Measurements from ENCODE around the gene PPP2R3A.
A peak's percentile ranks its signal among the peaks of the same experiment; 100 is the strongest.
"Not testable (repeated sequence)": the region's sequence is repeated elsewhere in the genome, so short reads cannot be mapped to it uniquely, and the experiment has no call there.

PPP2R3A gene

DNA sequence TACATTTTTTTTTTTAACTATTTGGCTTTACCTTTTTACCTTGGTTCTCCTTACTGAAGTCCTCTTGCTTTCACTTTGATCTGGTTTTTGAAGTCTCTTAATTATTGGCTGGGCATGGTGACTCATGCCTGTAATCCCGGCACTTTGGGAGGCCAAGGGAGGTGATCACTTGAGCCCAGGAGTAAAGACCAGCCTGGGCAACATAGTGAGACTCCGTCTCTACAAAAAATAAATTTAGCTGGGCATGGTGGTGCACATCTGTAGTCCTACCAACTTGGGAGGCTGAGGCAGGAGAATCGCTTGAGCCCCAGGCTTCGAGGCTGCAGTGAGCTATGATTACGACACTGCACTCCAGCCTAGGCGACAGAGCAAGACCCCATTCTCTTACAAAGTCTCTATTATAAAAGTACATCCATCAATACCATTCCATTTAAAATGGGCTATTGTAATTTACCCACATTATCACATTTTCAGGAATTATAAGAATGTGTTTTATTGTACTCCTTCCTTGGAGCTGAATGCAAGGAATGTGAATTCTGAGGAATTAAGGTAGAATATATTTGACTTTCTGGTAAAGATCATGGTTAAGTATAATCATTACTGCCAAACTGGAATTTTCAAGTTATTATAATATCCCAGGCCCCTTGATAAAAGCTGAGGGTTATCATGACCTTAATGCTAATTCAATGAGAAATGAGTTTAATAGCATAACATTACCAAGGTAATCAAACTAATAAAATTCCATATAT lies 181.6 kb downstream of the PPP2R3A start:
- Histone ChIP-seq H3K27me3 (no peaks in the 10 kb centered on the region), H3K4me2 (no peak overlapping the region), H4K20me1 (peaks cover 38 to 84% (median 64%) of the 10 kb centered on the region in 11 experiments), H3K27ac (no peak overlapping the region), H3K9me3 (replicated peaks in 1 of 11) (no peaks in the 10 kb centered on the region), H3K9ac (no peak overlapping the region), H3K4me3 (no peak overlapping the region), H3K36me3 (peaks cover 53 to 86% (median 68%) of the 10 kb centered on the region in 11 experiments), H3K4me1 (peaks cover 0 to 16% (median 8%) of the 10 kb centered on the region in 10 experiments; a peak in 16 of 20 replicates)
- TF ChIP-seq Cebpa-rat (IDR thresholded peaks at IDR 0.05), result no peak; a peak in 1 of 22 replicates

DNA sequence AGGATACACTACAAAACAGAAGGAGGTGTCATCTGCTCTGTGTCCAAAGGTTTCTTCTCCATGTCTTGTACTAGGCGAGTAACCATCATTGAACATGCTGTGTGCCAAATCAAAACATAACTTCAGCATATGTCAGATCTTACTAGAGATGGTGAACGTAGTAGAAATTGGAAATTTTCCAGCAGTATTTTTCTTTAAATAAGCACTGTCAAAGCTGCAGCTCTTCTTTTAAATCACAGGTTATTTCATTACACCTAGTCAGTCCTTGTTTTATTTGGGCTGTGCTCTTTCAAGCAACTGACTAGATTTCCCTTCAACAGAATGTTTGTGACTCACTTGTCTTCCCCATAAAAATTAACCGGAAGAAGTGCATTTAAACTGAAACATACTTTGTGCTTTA lies 184.1 kb downstream of the PPP2R3A start:
- Histone ChIP-seq H4K20me1 (peaks cover 64 to 99% (median 86%) of the 10 kb centered on the region in 11 experiments), H3K9ac (no peak overlapping the region), H3K9me3 (replicated peaks in 1 of 11) (no peaks in the 10 kb centered on the region), H3K4me3 (no peak overlapping the region), H3K4me2 (no peak overlapping the region), H3K27me3 (no peaks in the 10 kb centered on the region), H3K27ac (no peak overlapping the region), H3K4me1 (peaks cover 0 to 4% (median 0%) of the 10 kb centered on the region in 10 experiments; a peak in 4 of 20 replicates), H3K36me3 (peaks cover 61 to 89% (median 76%) of the 10 kb centered on the region in 11 experiments)
- no peak for TF ChIP-seq Cebpa-rat (IDR thresholded peaks at IDR 0.05)

DNA sequence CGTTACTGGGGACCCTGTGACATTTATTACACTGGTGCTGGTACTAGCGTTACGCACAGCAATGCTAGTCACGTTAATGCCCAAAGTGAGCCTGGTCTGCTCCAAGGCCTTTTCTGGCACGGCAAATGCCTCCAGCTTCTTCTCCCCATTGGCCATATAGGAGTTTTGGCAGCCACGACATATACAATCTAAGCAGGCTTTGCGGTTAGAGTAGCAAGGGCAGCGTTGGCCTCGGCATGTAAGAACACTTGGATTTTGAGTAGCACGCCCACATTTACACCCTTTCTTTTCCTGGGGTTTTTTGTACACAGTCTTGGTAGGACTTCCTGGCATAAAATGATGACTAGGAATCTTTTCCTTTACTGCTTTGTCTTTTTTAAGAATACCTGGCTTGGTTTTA lies 185.7 kb downstream of the PPP2R3A start:
- Histone ChIP-seq H3K27me3 (no peaks in the 10 kb centered on the region), H3K27ac (no peak overlapping the region), H3K4me2 (no peak overlapping the region), H3K9me3 (replicated peaks in 1 of 11) (no peaks in the 10 kb centered on the region), H3K4me1 (peaks cover 0 to 17% (median 0%) of the 10 kb centered on the region in 10 experiments; a peak in 5 of 20 replicates), H4K20me1 (peaks cover 79 to 100% (median 97%) of the 10 kb centered on the region in 11 experiments), H3K4me3 (no peak overlapping the region), H3K36me3 (peaks cover 53 to 73% (median 67%) of the 10 kb centered on the region in 11 experiments), H3K9ac (no peak overlapping the region)
- TF ChIP-seq Cebpa-rat (IDR thresholded peaks at IDR 0.05), result no peak

- no peak overlapping the region for H3K27ac ChIP-seq
- H3K36me3 ChIP-seq, result peaks cover 48 to 69% (median 64%) of the 10 kb centered on the region in 11 experiments
- TF ChIP-seq Cebpa-rat (IDR thresholded peaks at IDR 0.05), result no peak
- no peak overlapping the region for H3K4me3 ChIP-seq
- H3K9me3 ChIP-seq (replicated peaks in 1 of 11), result no peaks in the 10 kb centered on the region
- peaks cover 0 to 24% (median 0%) of the 10 kb centered on the region in 10 experiments; a peak in 5 of 20 replicates for H3K4me1 ChIP-seq
- H3K4me2 ChIP-seq, result no peak overlapping the region
- H3K27me3 ChIP-seq, result no peaks in the 10 kb centered on the region
- no peak overlapping the region for H3K9ac ChIP-seq
- peaks cover 85 to 100% (median 100%) of the 10 kb centered on the region in 11 experiments for H4K20me1 ChIP-seq
These were observed 186.8 kb downstream of the PPP2R3A start for GRCh38 chr3:136152176-136152843.

GRCh38 chr3:136152963-136153362 lies 187.4 kb downstream of the PPP2R3A start:
- Histone ChIP-seq H3K9ac (no peak overlapping the region), H3K4me1 (peaks cover 0 to 28% (median 0%) of the 10 kb centered on the region in 10 experiments; a peak in 5 of 20 replicates), H3K36me3 (peaks cover 42 to 69% (median 58%) of the 10 kb centered on the region in 11 experiments), H3K27me3 (no peaks in the 10 kb centered on the region), H3K9me3 (replicated peaks in 1 of 11) (peaks cover 0 to 4% (median 0%) of the 10 kb centered on the region in 11 experiments; a peak in 1 of 22 replicates), H4K20me1 (peaks cover 90 to 100% (median 100%) of the 10 kb centered on the region in 11 experiments), H3K27ac (no peak overlapping the region), H3K4me3 (no peak overlapping the region), H3K4me2 (no peak overlapping the region)
- no peak for TF ChIP-seq Cebpa-rat (IDR thresholded peaks at IDR 0.05)

GRCh38 chr3:136161516-136161915 lies 196.0 kb downstream of the PPP2R3A start:
- Histone ChIP-seq H3K36me3 (peaks cover 0 to 54% (median 33%) of the 10 kb centered on the region in 11 experiments; a peak in 19 of 22 replicates), H3K4me3 (no peak overlapping the region), H3K9ac (no peak overlapping the region), H4K20me1 (peaks cover 87 to 99% (median 97%) of the 10 kb centered on the region in 11 experiments), H3K4me2 (no peak overlapping the region), H3K4me1 (peaks cover 9 to 32% (median 17%) of the 10 kb centered on the region in 10 experiments; a peak in 19 of 20 replicates), H3K27me3 (no peaks in the 10 kb centered on the region), H3K27ac (no peak overlapping the region), H3K9me3 (replicated peaks in 1 of 11) (peaks cover 0 to 68% (median 53%) of the 10 kb centered on the region in 11 experiments; a peak in 19 of 22 replicates)
- TF ChIP-seq Cebpa-rat (IDR thresholded peaks at IDR 0.05), result no peak

DNA sequence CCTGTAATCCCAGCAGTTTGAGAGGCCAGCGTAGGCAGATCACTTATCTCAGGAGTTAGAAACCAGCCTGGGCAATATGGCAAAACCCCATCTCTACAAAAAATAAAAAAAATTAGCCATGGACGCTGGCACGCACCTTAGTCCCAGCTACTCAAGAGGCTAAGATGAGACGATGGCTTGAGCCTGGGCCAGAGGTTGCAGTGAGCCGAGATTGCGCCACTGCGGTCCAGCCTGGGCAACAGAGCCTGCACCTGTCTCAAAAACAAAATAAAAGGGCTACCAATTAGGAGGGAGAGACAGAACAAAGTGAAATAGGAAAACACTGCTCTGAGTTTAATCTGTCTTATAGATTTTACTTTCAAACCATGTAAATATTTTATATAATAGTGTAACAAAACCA lies 196.8 kb downstream of the PPP2R3A start:
- H3K4me1 ChIP-seq, result peaks cover 9 to 27% (median 16%) of the 10 kb centered on the region in 10 experiments; a peak in 19 of 20 replicates
- H4K20me1 ChIP-seq, result peaks cover 86 to 99% (median 97%) of the 10 kb centered on the region in 11 experiments
- no peak for TF ChIP-seq Cebpa-rat (IDR thresholded peaks at IDR 0.05)
- H3K27ac ChIP-seq, result no peak overlapping the region
- peaks cover 0 to 71% (median 55%) of the 10 kb centered on the region in 11 experiments; a peak in 19 of 22 replicates for H3K9me3 ChIP-seq (replicated peaks in 1 of 11)
- H3K4me2 ChIP-seq, result no peak overlapping the region
- no peak overlapping the region for H3K9ac ChIP-seq
- no peaks in the 10 kb centered on the region for H3K27me3 ChIP-seq
- no peak overlapping the region for H3K4me3 ChIP-seq
- H3K36me3 ChIP-seq, result peaks cover 0 to 54% (median 33%) of the 10 kb centered on the region in 11 experiments; a peak in 19 of 22 replicates

DNA sequence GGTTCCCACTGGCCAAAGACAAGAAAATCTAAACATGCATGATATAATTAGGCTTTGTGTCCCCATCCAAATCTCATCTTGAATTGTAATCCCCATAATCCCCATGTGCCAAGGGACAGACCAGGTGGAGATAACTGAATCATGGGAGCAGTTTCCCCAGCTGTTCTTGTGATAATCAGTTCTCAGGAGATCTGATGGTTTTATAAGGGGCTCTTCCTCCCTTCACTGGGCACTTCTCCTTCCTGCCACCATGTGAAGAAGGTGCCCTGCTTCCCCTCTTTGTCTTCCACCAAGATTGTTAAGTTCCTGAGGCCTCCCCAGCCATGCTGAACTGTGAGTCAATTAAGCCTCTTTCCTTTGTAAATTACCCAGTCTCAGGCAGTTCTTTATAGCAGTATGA lies 198.1 kb downstream of the PPP2R3A start:
- Histone ChIP-seq H3K36me3 (peaks cover 0 to 52% (median 36%) of the 10 kb centered on the region in 11 experiments; a peak in 19 of 22 replicates), H3K27ac (peak overlapping the region in 5 of 11 experiments; percentile 3 to 47 (median 18); a peak in 4 of 22 replicates), H3K4me2 (peak overlapping the region in 6 of 11 experiments; percentile 1 to 47 (median 6); a peak in 5 of 22 replicates), H3K9me3 (replicated peaks in 1 of 11) (peaks cover 0 to 76% (median 59%) of the 10 kb centered on the region in 11 experiments; a peak in 19 of 22 replicates), H3K4me1 (peaks cover 9 to 21% (median 16%) of the 10 kb centered on the region in 10 experiments; a peak in 19 of 20 replicates), H4K20me1 (peaks cover 84 to 99% (median 97%) of the 10 kb centered on the region in 11 experiments)
- not testable (repeated sequence) for H3K9ac ChIP-seq, H3K4me3 ChIP-seq, H3K27me3 ChIP-seq

GRCh38 chr3:136166507-136166906 lies 201.0 kb downstream of the PPP2R3A start:
- Histone ChIP-seq H3K9ac (no peak overlapping the region), H4K20me1 (peaks cover 86 to 100% (median 99%) of the 10 kb centered on the region in 11 experiments), H3K27ac (no peak overlapping the region)

DNA sequence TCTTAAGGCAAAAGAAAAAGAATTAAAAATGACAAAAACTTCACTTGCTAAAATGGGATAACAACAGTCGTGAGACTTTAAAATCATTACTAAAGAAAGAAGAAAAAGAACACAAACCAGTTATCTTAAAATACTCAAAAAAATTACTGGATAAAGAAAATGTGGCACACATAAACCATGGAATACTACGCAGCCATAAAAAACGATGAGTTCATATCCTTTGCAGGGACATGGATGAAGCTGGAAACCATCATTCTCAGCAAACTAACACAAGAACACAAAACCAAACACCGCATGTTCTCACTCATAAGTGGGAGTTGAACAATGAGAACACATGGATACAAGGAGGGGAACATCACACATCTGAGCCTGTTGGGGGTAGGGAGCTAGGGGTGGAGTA lies 202.7 kb downstream of the PPP2R3A start:
- H3K9ac ChIP-seq, H3K27ac ChIP-seq, H3K4me3 ChIP-seq, H3K27me3 ChIP-seq, H3K4me2 ChIP-seq: not testable (repeated sequence)
- H3K36me3 ChIP-seq, result peaks cover 0 to 41% (median 12%) of the 10 kb centered on the region in 11 experiments; a peak in 10 of 22 replicates
- H3K4me1 ChIP-seq, result peaks cover 24 to 48% (median 41%) of the 10 kb centered on the region in 10 experiments
- peaks cover 87 to 100% (median 99%) of the 10 kb centered on the region in 11 experiments for H4K20me1 ChIP-seq
- peaks cover 0 to 52% (median 23%) of the 10 kb centered on the region in 11 experiments; a peak in 16 of 22 replicates for H3K9me3 ChIP-seq (replicated peaks in 1 of 11)

More at GRCh38 chr3:136166507-136166906, 201.0 kb downstream of the PPP2R3A start:
- Histone ChIP-seq H3K27me3 (no peaks in the 10 kb centered on the region), H3K36me3 (peaks cover 0 to 47% (median 22%) of the 10 kb centered on the region in 11 experiments; a peak in 19 of 22 replicates), H3K4me2 (no peak overlapping the region), H3K4me3 (no peak overlapping the region), H3K9me3 (replicated peaks in 1 of 11) (peaks cover 0 to 69% (median 39%) of the 10 kb centered on the region in 11 experiments; a peak in 19 of 22 replicates), H3K4me1 (peaks cover 14 to 31% (median 25%) of the 10 kb centered on the region in 10 experiments)
- no peak for TF ChIP-seq Cebpa-rat (IDR thresholded peaks at IDR 0.05)

All from BLaER1 treated with 17β-estradiol and CSF1 and Interleukin-3, amounts not matched to agents 10 nM and 100 nM (cell line).